Lower lobe of right lung (tissue), 2 donors: ENCODE data around the gene GPR18. TPM values are rescaled to one million over a fixed set of nuclear protein-coding genes. Genes with fewer than 3 reads are reported as not detected.

Source experiments
- ATAC-seq, 2 donors: fragments of 200-7000 bp; cut with Tn5 transposase; one replicate each; pipeline ENCODE4 v1.9.1; 2020 to 2022; ENCODE audit warnings: mild to moderate bottlenecking in 2 of 2, moderate library complexity in 2 of 2
- DNase-seq: peaks from one replicate; pipeline ENCODE4 v3.0.0-alpha.2; 2020
- H3K27ac ChIP-seq: fragments of 200-600 bp; one replicate; pipeline ENCODE4 v1.8.0; 2022
- H3K27me3 ChIP-seq: fragments of 200-600 bp; one replicate; pipeline ENCODE4 v1.8.0; 2022; ENCODE audit warnings: low read depth
- H3K36me3 ChIP-seq: fragments of 200-600 bp; one replicate; pipeline ENCODE4 v1.8.0; 2022; ENCODE audit warnings: mild to moderate bottlenecking
- H3K4me1 ChIP-seq: fragments of 200-600 bp; one replicate; pipeline ENCODE4 v1.8.0; 2022
- H3K4me3 ChIP-seq: fragments of 200-600 bp; one replicate; pipeline ENCODE4 v1.8.0; 2022; ENCODE audit warnings: mild to moderate bottlenecking
- H3K9me3 ChIP-seq: fragments of 200-600 bp; one replicate; pipeline ENCODE4 v1.8.0; 2022
- CTCF ChIP-seq: fragments of 200-600 bp; IDR thresholded peaks from one replicate; pipeline ENCODE4 v1.8.0; 2022; ENCODE audit warnings: antibody characterized with exemption, mild to moderate bottlenecking
- intact Hi-C: fragments of 100-400 bp; cut with DNase I; formaldehyde crosslinking; loops from one replicate; pipeline ENCODE4 v1.11.0; 2022
- total RNA-seq: library from RNA; stranded (reverse); fragmentation: NEBNext Ultra II Directional; extraction: Animal tissue kit (Norgen Biotek cat#: 25700); gene quantifications from one replicate; pipeline ENCODE4 v1.2.1, GENCODE V29; 2021
- donor health status: DM: no; HTN: yes; CAD: no; lungs with severe emphysema.

GPR18 gene
- total RNA-seq, 1 donor from 2014 or later, result 0.38 TPM

GRCh38 chr13:99206873-99207272 lies 51.3 kb downstream of the GPR18 start:
- ATAC-seq, result no peak
- no peak for TF ChIP-seq CTCF
- Histone ChIP-seq H3K9me3 (no peaks in the 10 kb centered on the region), H3K4me3 (no peak overlapping the region), H3K27ac (no peak overlapping the region), H3K27me3 (no peaks in the 10 kb centered on the region), H3K4me1 (peaks cover 26% of the 10 kb centered on the region), H3K36me3 (peaks cover 5% of the 10 kb centered on the region)
- no peak for DNase-seq
- intact Hi-C loops, result no loop called here

- Histone ChIP-seq H3K36me3 (peaks cover 5% of the 10 kb centered on the region), H3K27me3 (no peaks in the 10 kb centered on the region), H3K9me3 (no peaks in the 10 kb centered on the region), H3K4me3 (no peak overlapping the region), H3K4me1 (peaks cover 26% of the 10 kb centered on the region), H3K27ac (no peak overlapping the region)
- intact Hi-C loops, result no loop called here
- no peak for TF ChIP-seq CTCF
- DNase-seq, result no peak
- ATAC-seq, result no peak
Measured at GRCh38 chr13:99206226-99206625, 52.0 kb downstream of the GPR18 start.

- intact Hi-C loops, result no loop called here
- Histone ChIP-seq H3K4me3 (no peak overlapping the region), H3K9me3 (no peaks in the 10 kb centered on the region), H3K27ac (no peak overlapping the region), H3K4me1 (peaks cover 26% of the 10 kb centered on the region), H3K36me3 (peaks cover 5% of the 10 kb centered on the region), H3K27me3 (no peaks in the 10 kb centered on the region)
- ATAC-seq (no peak), DNase-seq (no peak)
- no peak for TF ChIP-seq CTCF
Measured at GRCh38 chr13:99205621-99206220, 52.5 kb downstream of the GPR18 start.

Other genes starting within 250 kb of the GPR18 start
- 44.5 TPM for gene UBAC2, start 57.5 kb downstream of the GPR18 start, total RNA-seq
- gene GPR183, start 49.0 kb upstream of the GPR18 start, total RNA-seq, result 9.0 TPM
- gene TM9SF2, start 243.1 kb upstream of the GPR18 start, total RNA-seq, result 138 TPM